ENCODE data around the gene TGFA.

DNA sequence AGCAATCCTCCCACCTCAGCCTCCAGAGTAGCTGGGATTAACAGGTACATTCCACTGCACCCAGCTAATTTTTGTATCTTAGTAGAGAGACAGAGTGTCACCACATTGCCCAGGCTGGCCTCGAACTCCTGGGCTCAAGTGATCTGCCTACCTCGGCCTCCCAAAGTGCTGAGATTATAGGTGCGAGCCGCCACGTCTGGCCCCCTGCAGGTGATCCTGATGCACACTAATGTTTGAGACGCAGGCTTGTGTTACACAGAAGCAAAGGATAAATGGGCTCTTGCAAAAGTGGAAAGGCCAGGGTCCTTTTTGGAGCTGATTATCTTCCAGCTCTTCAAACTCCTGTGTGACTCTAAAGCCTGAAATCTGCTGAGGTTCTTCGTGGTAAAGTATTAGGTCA is 84.2 kb downstream of the TGFA start:
- TF ChIP-seq POLR2AphosphoS5 (IDR thresholded peaks at IDR 0.05; ENCODE audit: low read depth) (no peak), EZH2 (IDR thresholded peaks at IDR 0.05; ENCODE audit: low read depth, unreplicated experiment) (no peak)
- TF ChIP-seq, protein P1, sequence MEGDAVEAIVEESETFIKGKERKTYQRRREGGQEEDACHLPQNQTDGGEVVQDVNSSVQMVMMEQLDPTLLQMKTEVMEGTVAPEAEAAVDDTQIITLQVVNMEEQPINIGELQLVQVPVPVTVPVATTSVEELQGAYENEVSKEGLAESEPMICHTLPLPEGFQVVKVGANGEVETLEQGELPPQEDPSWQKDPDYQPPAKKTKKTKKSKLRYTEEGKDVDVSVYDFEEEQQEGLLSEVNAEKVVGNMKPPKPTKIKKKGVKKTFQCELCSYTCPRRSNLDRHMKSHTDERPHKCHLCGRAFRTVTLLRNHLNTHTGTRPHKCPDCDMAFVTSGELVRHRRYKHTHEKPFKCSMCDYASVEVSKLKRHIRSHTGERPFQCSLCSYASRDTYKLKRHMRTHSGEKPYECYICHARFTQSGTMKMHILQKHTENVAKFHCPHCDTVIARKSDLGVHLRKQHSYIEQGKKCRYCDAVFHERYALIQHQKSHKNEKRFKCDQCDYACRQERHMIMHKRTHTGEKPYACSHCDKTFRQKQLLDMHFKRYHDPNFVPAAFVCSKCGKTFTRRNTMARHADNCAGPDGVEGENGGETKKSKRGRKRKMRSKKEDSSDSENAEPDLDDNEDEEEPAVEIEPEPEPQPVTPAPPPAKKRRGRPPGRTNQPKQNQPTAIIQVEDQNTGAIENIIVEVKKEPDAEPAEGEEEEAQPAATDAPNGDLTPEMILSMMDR (conservative IDR thresholded peaks at IDR 0.05; ENCODE audit: low read depth in 2 of 2): peak; percentile 13 to 40; a peak in 3 of 4 replicates
- TF ChIP-seq, protein P2, sequence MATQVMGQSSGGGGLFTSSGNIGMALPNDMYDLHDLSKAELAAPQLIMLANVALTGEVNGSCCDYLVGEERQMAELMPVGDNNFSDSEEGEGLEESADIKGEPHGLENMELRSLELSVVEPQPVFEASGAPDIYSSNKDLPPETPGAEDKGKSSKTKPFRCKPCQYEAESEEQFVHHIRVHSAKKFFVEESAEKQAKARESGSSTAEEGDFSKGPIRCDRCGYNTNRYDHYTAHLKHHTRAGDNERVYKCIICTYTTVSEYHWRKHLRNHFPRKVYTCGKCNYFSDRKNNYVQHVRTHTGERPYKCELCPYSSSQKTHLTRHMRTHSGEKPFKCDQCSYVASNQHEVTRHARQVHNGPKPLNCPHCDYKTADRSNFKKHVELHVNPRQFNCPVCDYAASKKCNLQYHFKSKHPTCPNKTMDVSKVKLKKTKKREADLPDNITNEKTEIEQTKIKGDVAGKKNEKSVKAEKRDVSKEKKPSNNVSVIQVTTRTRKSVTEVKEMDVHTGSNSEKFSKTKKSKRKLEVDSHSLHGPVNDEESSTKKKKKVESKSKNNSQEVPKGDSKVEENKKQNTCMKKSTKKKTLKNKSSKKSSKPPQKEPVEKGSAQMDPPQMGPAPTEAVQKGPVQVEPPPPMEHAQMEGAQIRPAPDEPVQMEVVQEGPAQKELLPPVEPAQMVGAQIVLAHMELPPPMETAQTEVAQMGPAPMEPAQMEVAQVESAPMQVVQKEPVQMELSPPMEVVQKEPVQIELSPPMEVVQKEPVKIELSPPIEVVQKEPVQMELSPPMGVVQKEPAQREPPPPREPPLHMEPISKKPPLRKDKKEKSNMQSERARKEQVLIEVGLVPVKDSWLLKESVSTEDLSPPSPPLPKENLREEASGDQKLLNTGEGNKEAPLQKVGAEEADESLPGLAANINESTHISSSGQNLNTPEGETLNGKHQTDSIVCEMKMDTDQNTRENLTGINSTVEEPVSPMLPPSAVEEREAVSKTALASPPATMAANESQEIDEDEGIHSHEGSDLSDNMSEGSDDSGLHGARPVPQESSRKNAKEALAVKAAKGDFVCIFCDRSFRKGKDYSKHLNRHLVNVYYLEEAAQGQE (IDR thresholded peaks at IDR 0.05; ENCODE audit: unreplicated experiment): no peak
- TF ChIP-seq, protein P3, sequence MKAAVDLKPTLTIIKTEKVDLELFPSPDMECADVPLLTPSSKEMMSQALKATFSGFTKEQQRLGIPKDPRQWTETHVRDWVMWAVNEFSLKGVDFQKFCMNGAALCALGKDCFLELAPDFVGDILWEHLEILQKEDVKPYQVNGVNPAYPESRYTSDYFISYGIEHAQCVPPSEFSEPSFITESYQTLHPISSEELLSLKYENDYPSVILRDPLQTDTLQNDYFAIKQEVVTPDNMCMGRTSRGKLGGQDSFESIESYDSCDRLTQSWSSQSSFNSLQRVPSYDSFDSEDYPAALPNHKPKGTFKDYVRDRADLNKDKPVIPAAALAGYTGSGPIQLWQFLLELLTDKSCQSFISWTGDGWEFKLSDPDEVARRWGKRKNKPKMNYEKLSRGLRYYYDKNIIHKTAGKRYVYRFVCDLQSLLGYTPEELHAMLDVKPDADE (IDR thresholded peaks at IDR 0.05): no peak
